ENCODE data around the gene HOXB8.

The HOXB8 gene

GRCh38 chr17:48592057-48592514, 23.0 kb downstream of the HOXB8 start:
- Histone ChIP-seq H3K4me3 (ENCODE audit: low read depth, low read length) (no peak overlapping the region), H3K4me1 (no peaks in the 10 kb centered on the region), H3K27me3 (peaks cover 96% of the 10 kb centered on the region), H3K36me3 (no peaks in the 10 kb centered on the region), H3K9me3 (no peaks in the 10 kb centered on the region)
- no peak for DNase-seq
- TF ChIP-seq, protein P1, sequence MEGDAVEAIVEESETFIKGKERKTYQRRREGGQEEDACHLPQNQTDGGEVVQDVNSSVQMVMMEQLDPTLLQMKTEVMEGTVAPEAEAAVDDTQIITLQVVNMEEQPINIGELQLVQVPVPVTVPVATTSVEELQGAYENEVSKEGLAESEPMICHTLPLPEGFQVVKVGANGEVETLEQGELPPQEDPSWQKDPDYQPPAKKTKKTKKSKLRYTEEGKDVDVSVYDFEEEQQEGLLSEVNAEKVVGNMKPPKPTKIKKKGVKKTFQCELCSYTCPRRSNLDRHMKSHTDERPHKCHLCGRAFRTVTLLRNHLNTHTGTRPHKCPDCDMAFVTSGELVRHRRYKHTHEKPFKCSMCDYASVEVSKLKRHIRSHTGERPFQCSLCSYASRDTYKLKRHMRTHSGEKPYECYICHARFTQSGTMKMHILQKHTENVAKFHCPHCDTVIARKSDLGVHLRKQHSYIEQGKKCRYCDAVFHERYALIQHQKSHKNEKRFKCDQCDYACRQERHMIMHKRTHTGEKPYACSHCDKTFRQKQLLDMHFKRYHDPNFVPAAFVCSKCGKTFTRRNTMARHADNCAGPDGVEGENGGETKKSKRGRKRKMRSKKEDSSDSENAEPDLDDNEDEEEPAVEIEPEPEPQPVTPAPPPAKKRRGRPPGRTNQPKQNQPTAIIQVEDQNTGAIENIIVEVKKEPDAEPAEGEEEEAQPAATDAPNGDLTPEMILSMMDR (IDR thresholded peaks at IDR 0.05; ENCODE audit: low read depth, low read length): no peak

DNA sequence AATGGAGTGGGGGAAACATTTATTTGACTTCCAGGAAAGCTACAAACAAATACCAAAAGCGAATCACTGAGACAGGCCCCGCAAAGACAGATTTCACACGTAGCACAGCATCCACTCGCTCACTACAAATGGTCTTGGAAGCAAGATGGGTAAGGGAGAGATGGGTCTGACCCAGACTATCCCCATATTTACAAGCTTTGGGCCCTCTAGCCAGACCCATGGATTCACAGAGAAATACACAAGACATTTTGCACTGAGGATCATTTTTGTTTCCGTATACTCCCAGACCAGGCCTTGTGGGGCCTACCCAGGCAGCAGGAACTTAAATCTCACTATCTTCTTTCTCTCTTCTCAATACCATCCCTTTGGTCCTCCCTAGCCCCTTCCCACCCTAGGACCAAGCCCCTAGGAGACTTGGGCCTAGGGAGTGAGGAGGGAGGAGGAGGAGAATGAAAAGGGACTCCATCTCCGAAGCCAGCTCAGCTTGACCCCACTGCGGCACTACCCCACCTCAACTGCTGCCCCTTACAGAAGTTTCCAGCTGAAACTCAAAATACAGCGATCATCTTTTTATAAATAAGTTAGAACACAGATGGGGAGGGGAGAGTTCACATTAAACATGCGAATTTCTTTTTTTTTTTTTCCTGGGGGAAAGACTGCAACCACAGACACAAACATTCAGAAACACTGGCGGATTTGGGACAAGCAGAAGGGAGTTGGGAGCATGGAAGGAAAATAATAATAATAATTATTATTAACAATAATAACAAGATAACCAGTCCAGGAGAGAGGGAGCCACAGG, 23.6 kb downstream of the HOXB8 start:
- H3K4me1 ChIP-seq: no peaks in the 10 kb centered on the region
- no peak for DNase-seq
- H3K36me3 ChIP-seq: no peaks in the 10 kb centered on the region
- TF ChIP-seq, protein P1 (IDR thresholded peaks at IDR 0.05; ENCODE audit: low read depth, low read length): no peak
- H3K4me3 ChIP-seq (ENCODE audit: low read depth, low read length): no peak overlapping the region
- H3K9me3 ChIP-seq: no peaks in the 10 kb centered on the region
- H3K27me3 ChIP-seq: peaks cover 96% of the 10 kb centered on the region

DNA sequence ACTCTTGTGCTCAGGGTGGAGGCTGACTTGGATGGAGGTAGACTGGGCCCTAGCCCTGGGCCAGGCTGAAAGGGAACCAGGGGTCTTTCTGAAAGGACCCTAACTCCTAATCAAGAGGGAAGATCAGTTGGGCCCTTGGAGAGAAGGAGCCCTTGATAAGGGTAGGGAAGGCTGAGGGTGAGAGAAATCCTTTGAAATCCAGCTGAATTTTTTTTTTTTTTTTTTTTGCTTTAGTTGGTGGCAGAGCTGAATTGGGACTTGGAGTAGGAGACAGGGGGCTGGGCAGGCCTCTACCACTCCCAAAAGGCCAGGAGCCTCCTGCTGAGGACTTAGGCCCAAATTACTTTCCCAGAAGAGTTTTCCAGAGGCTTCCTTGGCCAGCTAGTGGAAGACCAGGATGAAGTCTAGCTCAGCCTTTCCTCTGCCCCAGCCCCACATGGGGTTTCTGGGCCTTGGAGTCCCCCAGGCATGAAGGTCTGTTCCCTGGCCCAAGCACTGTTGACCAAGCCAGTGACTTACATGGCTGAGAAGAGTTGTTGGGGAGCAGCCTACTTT, 24.4 kb downstream of the HOXB8 start:
- H3K27me3 ChIP-seq: peaks cover 96% of the 10 kb centered on the region
- no peaks in the 10 kb centered on the region for H3K9me3 ChIP-seq
- TF ChIP-seq, protein P1 (IDR thresholded peaks at IDR 0.05; ENCODE audit: low read depth, low read length): no peak
- H3K36me3 ChIP-seq: no peaks in the 10 kb centered on the region
- no peak for DNase-seq
- no peak overlapping the region for H3K4me3 ChIP-seq (ENCODE audit: low read depth, low read length)
- no peaks in the 10 kb centered on the region for H3K4me1 ChIP-seq

- Histone ChIP-seq H3K9me3 (no peaks in the 10 kb centered on the region), H3K36me3 (no peaks in the 10 kb centered on the region), H3K4me1 (no peaks in the 10 kb centered on the region), H3K4me3 (ENCODE audit: low read depth, low read length) (no peak within 1 kb of the TSS), H3K27me3 (peaks cover 96% of the 10 kb centered on the region)
- TF ChIP-seq, protein P1 (IDR thresholded peaks at IDR 0.05; ENCODE audit: low read depth, low read length): no peak
- no peak for DNase-seq
Measured at GRCh38 chr17:48589831-48590606, 25.1 kb downstream of the HOXB8 start, which contains the start of gene HOXB3. HOXB3 (minus strand) TSS chr17:48590241; CDS start chr17:48552474, 37,767 bp downstream.

DNA sequence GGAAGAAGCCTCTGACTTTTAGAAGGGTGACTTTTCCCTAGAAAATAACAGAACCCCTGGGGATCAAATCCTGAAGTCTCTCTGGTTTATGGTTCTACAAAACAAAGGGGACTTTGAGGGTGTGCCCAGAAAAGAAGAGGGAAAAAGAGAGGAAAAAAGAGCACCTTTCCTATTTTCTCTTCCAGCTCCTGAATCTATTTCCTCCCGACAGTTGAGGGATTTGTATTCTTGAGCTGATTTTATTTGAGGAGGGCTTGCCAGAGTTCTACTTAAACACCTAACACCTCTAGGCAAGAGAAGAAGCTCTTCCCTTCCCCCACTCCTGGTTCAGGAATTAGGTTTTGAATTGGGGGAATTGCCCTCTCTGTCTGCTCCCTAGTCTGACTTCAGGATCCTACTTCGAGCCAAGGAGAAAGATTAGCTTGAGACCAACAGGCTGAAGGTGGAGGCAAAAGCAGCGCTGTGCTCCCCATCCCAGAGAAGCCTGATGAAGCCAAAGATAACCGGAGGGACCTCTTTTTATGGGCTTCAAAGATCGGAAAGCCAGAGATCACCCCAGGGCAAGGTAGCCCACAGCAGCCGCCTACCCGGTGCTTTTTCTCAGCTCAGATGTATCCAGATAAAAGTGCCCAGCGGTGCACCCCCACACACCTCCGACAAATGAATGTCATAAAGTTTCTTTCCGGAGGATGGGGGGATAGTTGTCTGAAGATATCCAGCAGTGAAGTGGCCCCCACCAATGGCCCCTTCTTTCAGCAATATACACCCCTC, 25.8 kb downstream of the HOXB8 start:
- H3K4me3 ChIP-seq (ENCODE audit: low read depth, low read length): no peak overlapping the region
- peaks cover 94% of the 10 kb centered on the region for H3K27me3 ChIP-seq
- H3K36me3 ChIP-seq: no peaks in the 10 kb centered on the region
- TF ChIP-seq, protein P1 (IDR thresholded peaks at IDR 0.05; ENCODE audit: low read depth, low read length): no peak
- no peak for DNase-seq
- H3K9me3 ChIP-seq: no peaks in the 10 kb centered on the region
- H3K4me1 ChIP-seq: no peaks in the 10 kb centered on the region
